ENCODE data around the gene LGALS3.
"Not testable (repeated sequence)": the region's sequence is repeated elsewhere in the genome, so short reads cannot be mapped to it uniquely, and the experiment has no call there.

LGALS3 gene

GRCh38 chr14:55129086-55129427 lies at the start of gene LGALS3:
Gene LGALS3, plus strand, starts transcription at chr14:55129252. Its CDS starts 8,122 bp downstream, at chr14:55137374.
- peak; percentile 59 for DNase-seq

- DNase-seq: not testable (repeated sequence)
Observed at GRCh38 chr14:55079961-55080360, 49.1 kb upstream of the LGALS3 start.

- no peak for DNase-seq
Observed at GRCh38 chr14:55084401-55085059, 44.5 kb upstream of the LGALS3 start.

GRCh38 chr14:55085060-55085660 lies 43.9 kb upstream of the LGALS3 start:
- no peak for DNase-seq

- DNase-seq: no peak
Observed at GRCh38 chr14:55086938-55087337, 42.1 kb upstream of the LGALS3 start.

GRCh38 chr14:55088356-55088755 lies 40.7 kb upstream of the LGALS3 start:
- no peak for DNase-seq

- no peak for DNase-seq
Observed at GRCh38 chr14:55092341-55092740, 36.7 kb upstream of the LGALS3 start.

- DNase-seq: no peak
Observed at GRCh38 chr14:55094292-55095157, 34.5 kb upstream of the LGALS3 start.

GRCh38 chr14:55097881-55098560 lies 31.0 kb upstream of the LGALS3 start:
- peak; percentile 71 for DNase-seq

- no peak for DNase-seq
Observed at GRCh38 chr14:55098561-55098898, 30.5 kb upstream of the LGALS3 start.

GRCh38 chr14:55099756-55100155 lies 29.3 kb upstream of the LGALS3 start:
- no peak for DNase-seq

GRCh38 chr14:55101698-55102097 lies 27.4 kb upstream of the LGALS3 start:
- no peak for DNase-seq

- DNase-seq: peak; percentile 49
Observed at GRCh38 chr14:55102141-55102621, 26.9 kb upstream of the LGALS3 start.

GRCh38 chr14:55103005-55103640 lies 25.9 kb upstream of the LGALS3 start:
- DNase-seq: peak; percentile 57

GRCh38 chr14:55103971-55104954 lies 24.8 kb upstream of the LGALS3 start:
- no peak for DNase-seq

GRCh38 chr14:55105991-55106390 lies 23.1 kb upstream of the LGALS3 start:
- no peak for DNase-seq

- DNase-seq: peak; percentile 55
Observed at GRCh38 chr14:55107766-55108554, 21.1 kb upstream of the LGALS3 start.

- DNase-seq: no peak
Observed at GRCh38 chr14:55109836-55110235, 19.2 kb upstream of the LGALS3 start.

GRCh38 chr14:55111122-55111708 lies 17.8 kb upstream of the LGALS3 start:
- DNase-seq: no peak

GRCh38 chr14:55114720-55115119 lies 14.3 kb upstream of the LGALS3 start:
- DNase-seq: no peak

All from stimulated activated CD4-positive, alpha-beta T cell treated with anti-CD3 and anti-CD28 coated beads, Interleukin-15, amount 100 ng/mL, for 24 hours (primary cell).